ENCODE results near the gene CYB561D2.

CYB561D2 gene

GRCh38 chr3:50388016-50388719, 37.5 kb downstream of the CYB561D2 start:
- TF ChIP-seq EGR1 (IDR thresholded peaks at IDR 0.05), result no peak
- TF ChIP-seq RAD21 (IDR thresholded peaks at IDR 0.05; ENCODE audit: low read depth), result peak; percentile 27; the same call in 1 of the 2 replicates

DNA sequence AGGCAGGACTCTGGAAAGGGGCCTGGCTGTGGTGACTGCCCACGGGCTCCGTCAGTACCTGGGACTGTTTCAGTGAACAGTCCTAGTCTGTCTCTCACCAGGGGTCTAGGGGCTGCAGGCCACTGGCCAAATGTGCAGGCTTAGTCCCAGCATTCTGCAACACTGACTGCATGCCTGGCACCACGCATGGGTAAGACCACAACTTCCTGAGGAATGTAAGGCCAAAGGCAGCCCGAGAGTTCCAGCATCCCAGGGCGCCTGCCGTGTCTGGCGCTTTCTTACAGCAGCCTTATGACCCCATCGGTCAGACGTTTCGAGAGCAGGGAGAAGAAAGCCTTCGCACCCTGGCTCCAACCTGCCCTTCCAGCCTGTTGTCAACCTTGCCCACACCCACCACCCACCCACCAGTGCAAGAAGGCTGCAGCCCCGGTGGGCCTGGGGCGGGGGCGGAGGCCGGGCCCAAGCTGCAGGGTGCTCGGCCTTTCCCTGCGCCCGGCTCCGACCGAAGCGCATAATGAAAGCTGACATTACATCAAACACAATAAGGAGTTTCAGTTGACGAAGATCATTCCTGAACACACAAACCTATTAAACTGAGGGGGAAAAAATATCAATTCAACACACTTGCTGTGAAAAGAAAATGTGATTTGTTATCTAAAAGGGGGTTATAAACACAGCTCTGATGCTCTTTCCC, 38.2 kb downstream of the CYB561D2 start:
- TF ChIP-seq TCF12 (IDR thresholded peaks at IDR 0.05; ENCODE audit: low read depth) (no peak), ZBTB7A (IDR thresholded peaks at IDR 0.05; ENCODE audit: low read depth) (no peak), MAX (IDR thresholded peaks at IDR 0.05) (no peak), YY1 (IDR thresholded peaks at IDR 0.05; ENCODE audit: low read depth) (no peak), FOXM1 (IDR thresholded peaks at IDR 0.05; ENCODE audit: borderline replicate concordance, low read depth) (no peak), RAD21 (IDR thresholded peaks at IDR 0.05; ENCODE audit: low read depth) (no peak), CEBPB (IDR thresholded peaks at IDR 0.05) (no peak), NFIC (IDR thresholded peaks at IDR 0.05) (no peak), EP300 (IDR thresholded peaks at IDR 0.05; ENCODE audit: borderline replicate concordance) (no peak), EGR1 (IDR thresholded peaks at IDR 0.05) (no peak), CREB1 (IDR thresholded peaks at IDR 0.05; ENCODE audit: low read depth) (no peak), TAF1 (IDR thresholded peaks at IDR 0.05; ENCODE audit: low read depth) (no peak), TEAD4 (IDR thresholded peaks at IDR 0.05) (no peak)
- TF ChIP-seq, protein P1, sequence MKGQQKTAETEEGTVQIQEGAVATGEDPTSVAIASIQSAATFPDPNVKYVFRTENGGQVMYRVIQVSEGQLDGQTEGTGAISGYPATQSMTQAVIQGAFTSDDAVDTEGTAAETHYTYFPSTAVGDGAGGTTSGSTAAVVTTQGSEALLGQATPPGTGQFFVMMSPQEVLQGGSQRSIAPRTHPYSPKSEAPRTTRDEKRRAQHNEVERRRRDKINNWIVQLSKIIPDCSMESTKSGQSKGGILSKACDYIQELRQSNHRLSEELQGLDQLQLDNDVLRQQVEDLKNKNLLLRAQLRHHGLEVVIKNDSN (IDR thresholded peaks at IDR 0.05), result no peak
- TF ChIP-seq, protein P2, sequence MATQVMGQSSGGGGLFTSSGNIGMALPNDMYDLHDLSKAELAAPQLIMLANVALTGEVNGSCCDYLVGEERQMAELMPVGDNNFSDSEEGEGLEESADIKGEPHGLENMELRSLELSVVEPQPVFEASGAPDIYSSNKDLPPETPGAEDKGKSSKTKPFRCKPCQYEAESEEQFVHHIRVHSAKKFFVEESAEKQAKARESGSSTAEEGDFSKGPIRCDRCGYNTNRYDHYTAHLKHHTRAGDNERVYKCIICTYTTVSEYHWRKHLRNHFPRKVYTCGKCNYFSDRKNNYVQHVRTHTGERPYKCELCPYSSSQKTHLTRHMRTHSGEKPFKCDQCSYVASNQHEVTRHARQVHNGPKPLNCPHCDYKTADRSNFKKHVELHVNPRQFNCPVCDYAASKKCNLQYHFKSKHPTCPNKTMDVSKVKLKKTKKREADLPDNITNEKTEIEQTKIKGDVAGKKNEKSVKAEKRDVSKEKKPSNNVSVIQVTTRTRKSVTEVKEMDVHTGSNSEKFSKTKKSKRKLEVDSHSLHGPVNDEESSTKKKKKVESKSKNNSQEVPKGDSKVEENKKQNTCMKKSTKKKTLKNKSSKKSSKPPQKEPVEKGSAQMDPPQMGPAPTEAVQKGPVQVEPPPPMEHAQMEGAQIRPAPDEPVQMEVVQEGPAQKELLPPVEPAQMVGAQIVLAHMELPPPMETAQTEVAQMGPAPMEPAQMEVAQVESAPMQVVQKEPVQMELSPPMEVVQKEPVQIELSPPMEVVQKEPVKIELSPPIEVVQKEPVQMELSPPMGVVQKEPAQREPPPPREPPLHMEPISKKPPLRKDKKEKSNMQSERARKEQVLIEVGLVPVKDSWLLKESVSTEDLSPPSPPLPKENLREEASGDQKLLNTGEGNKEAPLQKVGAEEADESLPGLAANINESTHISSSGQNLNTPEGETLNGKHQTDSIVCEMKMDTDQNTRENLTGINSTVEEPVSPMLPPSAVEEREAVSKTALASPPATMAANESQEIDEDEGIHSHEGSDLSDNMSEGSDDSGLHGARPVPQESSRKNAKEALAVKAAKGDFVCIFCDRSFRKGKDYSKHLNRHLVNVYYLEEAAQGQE (IDR thresholded peaks at IDR 0.05; ENCODE audit: low read depth), result no peak

- TF ChIP-seq TAF1 (IDR thresholded peaks at IDR 0.05; ENCODE audit: low read depth) (no peak), EGR1 (IDR thresholded peaks at IDR 0.05) (no peak), TCF12 (IDR thresholded peaks at IDR 0.05; ENCODE audit: low read depth) (no peak), EP300 (IDR thresholded peaks at IDR 0.05; ENCODE audit: borderline replicate concordance) (no peak), FOXM1 (IDR thresholded peaks at IDR 0.05; ENCODE audit: borderline replicate concordance, low read depth) (no peak), MAX (IDR thresholded peaks at IDR 0.05) (no peak), YY1 (IDR thresholded peaks at IDR 0.05; ENCODE audit: low read depth) (no peak), ZBTB7A (IDR thresholded peaks at IDR 0.05; ENCODE audit: low read depth) (no peak), TEAD4 (IDR thresholded peaks at IDR 0.05) (no peak)
These were observed 38.7 kb downstream of the CYB561D2 start for GRCh38 chr3:50389414-50389767.

- no peak for TF ChIP-seq CEBPB (IDR thresholded peaks at IDR 0.05)
- peak; percentile 65 for TF ChIP-seq NFIC (IDR thresholded peaks at IDR 0.05)
These were observed 40.0 kb downstream of the CYB561D2 start for GRCh38 chr3:50390508-50391224.

GRCh38 chr3:50392101-50392715, 41.5 kb downstream of the CYB561D2 start:
- TF ChIP-seq TEAD4 (IDR thresholded peaks at IDR 0.05) (no peak), CREB1 (IDR thresholded peaks at IDR 0.05; ENCODE audit: low read depth) (no peak), ZBTB7A (IDR thresholded peaks at IDR 0.05; ENCODE audit: low read depth) (no peak), NFIC (IDR thresholded peaks at IDR 0.05) (no peak), TCF12 (IDR thresholded peaks at IDR 0.05; ENCODE audit: low read depth) (no peak), EGR1 (IDR thresholded peaks at IDR 0.05) (no peak), YY1 (IDR thresholded peaks at IDR 0.05; ENCODE audit: low read depth) (no peak)

DNA sequence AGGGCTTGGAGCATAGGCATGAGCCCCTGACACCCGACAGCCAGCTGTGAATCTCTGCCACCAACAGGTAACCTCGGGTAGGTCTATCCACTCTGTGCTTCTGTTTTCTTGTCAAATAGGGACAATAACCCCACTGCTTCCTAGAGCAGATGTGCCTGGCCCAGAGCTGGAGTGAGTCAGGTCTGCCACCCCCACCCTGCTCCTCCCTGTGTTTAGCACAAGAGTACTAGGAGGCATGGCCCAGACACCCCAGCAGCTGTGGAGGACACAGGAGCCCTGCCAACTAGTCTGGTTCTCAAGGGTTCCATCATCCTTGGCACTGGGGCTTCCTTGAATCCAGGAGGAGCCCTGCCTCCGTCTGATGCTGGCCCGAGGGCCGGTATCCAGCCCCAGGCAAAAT, 42.4 kb downstream of the CYB561D2 start:
- TF ChIP-seq CEBPB (IDR thresholded peaks at IDR 0.05), result no peak
- TF ChIP-seq, protein P1 (IDR thresholded peaks at IDR 0.05), result no peak
- TF ChIP-seq TAF1 (IDR thresholded peaks at IDR 0.05; ENCODE audit: low read depth), result no peak
- TF ChIP-seq TCF12 (IDR thresholded peaks at IDR 0.05; ENCODE audit: low read depth), result no peak
- no peak for TF ChIP-seq NFIC (IDR thresholded peaks at IDR 0.05)
- TF ChIP-seq YY1 (IDR thresholded peaks at IDR 0.05; ENCODE audit: low read depth), result no peak
- no peak for TF ChIP-seq ZBTB7A (IDR thresholded peaks at IDR 0.05; ENCODE audit: low read depth)

Data from Ishikawa (cell line).